Measurements from ENCODE around the gene ANO5. TPM values are rescaled to one million over a fixed set of nuclear protein-coding genes. Genes with fewer than 3 reads are reported as not detected.
A peak's percentile ranks its signal among the peaks of the same experiment; 100 is the strongest.

The ANO5 gene
- total RNA-seq, 1 experiment from 2014 or later: not detected

DNA sequence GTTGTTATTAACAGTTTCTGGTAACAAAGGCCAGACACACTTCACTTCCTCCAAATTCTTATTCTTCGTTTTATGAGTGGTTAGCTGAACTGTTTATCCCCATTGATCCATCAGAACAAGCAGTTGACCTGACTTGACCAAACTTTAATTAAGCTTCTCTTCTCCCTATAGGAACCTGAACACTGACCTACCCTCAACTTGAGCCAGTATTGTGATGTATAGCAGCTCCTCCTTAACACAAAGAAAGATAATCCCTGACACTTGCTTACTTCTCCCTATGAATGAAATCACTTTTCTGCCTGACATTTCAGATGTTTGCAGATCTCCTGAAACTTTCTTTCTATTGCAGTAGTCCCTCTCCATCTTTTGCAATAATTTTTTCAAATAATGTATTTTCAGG lies 41.9 kb downstream of the ANO5 start:
- H2AFZ ChIP-seq (ENCODE audit: low read length): no peak overlapping the region
- ATAC-seq (no peak), DNase-seq (no peak)
- no peak overlapping the region for H3K4me3 ChIP-seq (ENCODE audit: low read length)
- H3K4me1 ChIP-seq (ENCODE audit: insufficient read depth, low read length): no peaks in the 10 kb centered on the region
- no peak overlapping the region for H3K4me2 ChIP-seq (ENCODE audit: low read length)
- H3K9ac ChIP-seq (ENCODE audit: low read length): no peak overlapping the region
- H3F3A ChIP-seq (ENCODE audit: low read length, unreplicated experiment): no peaks in the 10 kb centered on the region
- BruUV-seq (replicated peaks): no TSS peak
- no peaks in the 10 kb centered on the region for H4K20me1 ChIP-seq (ENCODE audit: low read length)
- no peaks in the 10 kb centered on the region for H3K9me3 ChIP-seq (ENCODE audit: low read length)
- H3K9me2 ChIP-seq (replicated peaks; ENCODE audit: low read length): no peaks in the 10 kb centered on the region
- TF ChIP-seq EZH2 (IDR thresholded peaks at IDR 0.05; ENCODE audit: low read length, unreplicated experiment): no peak
- no peak for TF ChIP-seq EZH2phosphoT487 (IDR thresholded peaks at IDR 0.05; ENCODE audit: borderline replicate concordance, low read length)
- TF ChIP-seq, protein P1, sequence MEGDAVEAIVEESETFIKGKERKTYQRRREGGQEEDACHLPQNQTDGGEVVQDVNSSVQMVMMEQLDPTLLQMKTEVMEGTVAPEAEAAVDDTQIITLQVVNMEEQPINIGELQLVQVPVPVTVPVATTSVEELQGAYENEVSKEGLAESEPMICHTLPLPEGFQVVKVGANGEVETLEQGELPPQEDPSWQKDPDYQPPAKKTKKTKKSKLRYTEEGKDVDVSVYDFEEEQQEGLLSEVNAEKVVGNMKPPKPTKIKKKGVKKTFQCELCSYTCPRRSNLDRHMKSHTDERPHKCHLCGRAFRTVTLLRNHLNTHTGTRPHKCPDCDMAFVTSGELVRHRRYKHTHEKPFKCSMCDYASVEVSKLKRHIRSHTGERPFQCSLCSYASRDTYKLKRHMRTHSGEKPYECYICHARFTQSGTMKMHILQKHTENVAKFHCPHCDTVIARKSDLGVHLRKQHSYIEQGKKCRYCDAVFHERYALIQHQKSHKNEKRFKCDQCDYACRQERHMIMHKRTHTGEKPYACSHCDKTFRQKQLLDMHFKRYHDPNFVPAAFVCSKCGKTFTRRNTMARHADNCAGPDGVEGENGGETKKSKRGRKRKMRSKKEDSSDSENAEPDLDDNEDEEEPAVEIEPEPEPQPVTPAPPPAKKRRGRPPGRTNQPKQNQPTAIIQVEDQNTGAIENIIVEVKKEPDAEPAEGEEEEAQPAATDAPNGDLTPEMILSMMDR (conservative IDR thresholded peaks at IDR 0.05; ENCODE audit: low read depth, low read length): no peak
- ChIA-PET POLR2A (ENCODE audit: unreplicated experiment) (no interaction called here), CTCF (no interaction called here)
- H3K79me2 ChIP-seq (ENCODE audit: low read length): no peaks in the 10 kb centered on the region
- no peaks in the 10 kb centered on the region for H3K27me3 ChIP-seq (ENCODE audit: low read length)
- intact Hi-C loops (cut with micrococcal nuclease): no loop called here
- H3K27ac ChIP-seq (ENCODE audit: low read length): no peak overlapping the region
- H3K36me3 ChIP-seq (ENCODE audit: low read depth, low read length): no peaks in the 10 kb centered on the region

DNA sequence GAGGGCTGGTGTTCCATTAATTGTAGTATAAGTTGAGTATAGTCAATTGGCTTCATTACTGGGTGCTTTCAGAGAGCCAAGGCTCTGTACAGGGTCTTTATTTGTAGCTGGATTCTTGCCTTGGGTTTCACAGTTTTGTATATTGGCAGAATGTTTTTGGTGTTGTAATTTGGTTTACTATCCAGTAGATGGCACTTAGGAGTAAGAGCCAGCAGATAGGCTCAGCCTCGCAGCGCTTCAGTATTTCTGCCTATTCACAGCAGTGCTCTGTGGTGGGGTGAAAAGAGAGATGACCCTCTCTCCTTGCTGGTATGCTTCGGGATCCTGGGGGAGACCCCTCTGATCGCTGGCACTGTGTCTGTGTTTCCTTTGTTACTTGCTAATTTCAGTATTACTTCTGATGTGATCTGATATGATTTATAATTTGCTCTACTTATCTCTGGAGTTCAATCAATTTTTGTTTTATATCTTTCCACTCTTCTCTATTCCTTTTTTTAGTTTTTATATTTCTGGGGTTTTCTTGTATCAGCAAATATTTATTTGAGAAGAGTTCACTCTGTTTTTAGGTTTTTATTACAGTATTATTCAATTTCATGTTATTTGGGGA lies 52.2 kb downstream of the ANO5 start:
- intact Hi-C loops (cut with micrococcal nuclease): loop anchor here (1.0 to 2.0 kb wide), 2 partner anchors 59 to 542 kb away; no protein-coding TSS in a partner anchor
- no peak overlapping the region for H3K9ac ChIP-seq (ENCODE audit: low read length)
- no peaks in the 10 kb centered on the region for H3K9me2 ChIP-seq (replicated peaks; ENCODE audit: low read length)
- peaks cover 10% of the 10 kb centered on the region; the same call in 1 of the 2 replicates for H3K27me3 ChIP-seq (ENCODE audit: low read length)
- H4K20me1 ChIP-seq (ENCODE audit: low read length): no peaks in the 10 kb centered on the region
- H2AFZ ChIP-seq (ENCODE audit: low read length): no peak overlapping the region
- H3K4me3 ChIP-seq (ENCODE audit: low read length): no peak overlapping the region
- no peak overlapping the region for H3K4me2 ChIP-seq (ENCODE audit: low read length)
- DNase-seq (peak; percentile 50), ATAC-seq (peak; percentile 67)
- H3K9me3 ChIP-seq (ENCODE audit: low read length): no peaks in the 10 kb centered on the region
- no peak for TF ChIP-seq EZH2phosphoT487 (IDR thresholded peaks at IDR 0.05; ENCODE audit: borderline replicate concordance, low read length)
- TF ChIP-seq EZH2 (IDR thresholded peaks at IDR 0.05; ENCODE audit: low read length, unreplicated experiment): no peak
- TF ChIP-seq, protein P1 (conservative IDR thresholded peaks at IDR 0.05; ENCODE audit: low read depth, low read length): peak; percentile 65
- no TSS peak for BruUV-seq (replicated peaks)
- H3F3A ChIP-seq (ENCODE audit: low read length, unreplicated experiment): no peaks in the 10 kb centered on the region
- no peak overlapping the region for H3K27ac ChIP-seq (ENCODE audit: low read length)
- H3K79me2 ChIP-seq (ENCODE audit: low read length): no peaks in the 10 kb centered on the region
- no peaks in the 10 kb centered on the region for H3K4me1 ChIP-seq (ENCODE audit: insufficient read depth, low read length)
- H3K36me3 ChIP-seq (ENCODE audit: low read depth, low read length): no peaks in the 10 kb centered on the region
- CTCF ChIA-PET: interaction anchor here (0.7 kb wide), 1 partner anchor 60 kb away, joined by 3 read pairs; no protein-coding TSS in a partner anchor
- POLR2A ChIA-PET (ENCODE audit: unreplicated experiment): no interaction called here

DNA sequence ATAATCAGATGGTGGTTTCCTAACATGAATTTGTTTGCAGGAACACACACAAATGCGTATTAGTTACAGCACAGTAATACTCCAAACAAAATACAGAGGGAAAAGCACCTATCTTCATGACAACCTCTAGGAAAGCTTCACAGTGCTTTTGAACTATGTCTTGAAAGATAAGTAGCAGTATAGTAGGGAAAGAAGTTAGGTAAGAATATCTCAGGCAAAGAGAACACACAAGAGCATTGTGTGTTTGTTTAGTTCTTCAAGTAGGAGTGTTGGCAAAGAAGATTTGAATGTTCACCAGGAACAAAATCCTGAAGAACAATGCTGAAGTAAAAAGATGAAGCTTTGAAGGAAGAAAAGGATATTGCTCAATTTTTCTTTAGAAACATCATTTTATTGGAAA lies 54.1 kb downstream of the ANO5 start:
- no peak overlapping the region for H3K9ac ChIP-seq (ENCODE audit: low read length)
- TF ChIP-seq EZH2phosphoT487 (IDR thresholded peaks at IDR 0.05; ENCODE audit: borderline replicate concordance, low read length): no peak
- TF ChIP-seq, protein P1 (conservative IDR thresholded peaks at IDR 0.05; ENCODE audit: low read depth, low read length): no peak
- ChIA-PET POLR2A (ENCODE audit: unreplicated experiment) (no interaction called here), CTCF (no interaction called here)
- ATAC-seq (no peak), DNase-seq (no peak)
- no peak overlapping the region for H3K4me2 ChIP-seq (ENCODE audit: low read length)
- H4K20me1 ChIP-seq (ENCODE audit: low read length): no peaks in the 10 kb centered on the region
- H3K4me1 ChIP-seq (ENCODE audit: insufficient read depth, low read length): no peaks in the 10 kb centered on the region
- no peak overlapping the region for H3K27ac ChIP-seq (ENCODE audit: low read length)
- no peak overlapping the region for H2AFZ ChIP-seq (ENCODE audit: low read length)
- H3K9me3 ChIP-seq (ENCODE audit: low read length): no peaks in the 10 kb centered on the region
- H3K79me2 ChIP-seq (ENCODE audit: low read length): no peaks in the 10 kb centered on the region
- no peaks in the 10 kb centered on the region for H3F3A ChIP-seq (ENCODE audit: low read length, unreplicated experiment)
- intact Hi-C loops (cut with micrococcal nuclease): no loop called here
- H3K36me3 ChIP-seq (ENCODE audit: low read depth, low read length): no peaks in the 10 kb centered on the region
- no peak overlapping the region for H3K4me3 ChIP-seq (ENCODE audit: low read length)
- BruUV-seq (replicated peaks): no TSS peak
- peaks cover 12% of the 10 kb centered on the region; the same call in 1 of the 2 replicates for H3K27me3 ChIP-seq (ENCODE audit: low read length)
- H3K9me2 ChIP-seq (replicated peaks; ENCODE audit: low read length): no peaks in the 10 kb centered on the region

All from PC-3 (cell line).